Activated CD4-positive, alpha-beta T cell treated with anti-CD3 and anti-CD28 coated beads, Interleukin-2, Interleukin-4, amounts not matched to agents 100 ng/mL and 50 ng/mL, durations not matched to agents 16 hours and 8 hours (primary cell): ENCODE data around the gene RNF144B.

Experiments
- DNase-seq: peaks from one replicate; pipeline ENCODE4 v3.0.0-alpha.2; 2020; ENCODE audit warnings: low spot score

Gene RNF144B

DNA sequence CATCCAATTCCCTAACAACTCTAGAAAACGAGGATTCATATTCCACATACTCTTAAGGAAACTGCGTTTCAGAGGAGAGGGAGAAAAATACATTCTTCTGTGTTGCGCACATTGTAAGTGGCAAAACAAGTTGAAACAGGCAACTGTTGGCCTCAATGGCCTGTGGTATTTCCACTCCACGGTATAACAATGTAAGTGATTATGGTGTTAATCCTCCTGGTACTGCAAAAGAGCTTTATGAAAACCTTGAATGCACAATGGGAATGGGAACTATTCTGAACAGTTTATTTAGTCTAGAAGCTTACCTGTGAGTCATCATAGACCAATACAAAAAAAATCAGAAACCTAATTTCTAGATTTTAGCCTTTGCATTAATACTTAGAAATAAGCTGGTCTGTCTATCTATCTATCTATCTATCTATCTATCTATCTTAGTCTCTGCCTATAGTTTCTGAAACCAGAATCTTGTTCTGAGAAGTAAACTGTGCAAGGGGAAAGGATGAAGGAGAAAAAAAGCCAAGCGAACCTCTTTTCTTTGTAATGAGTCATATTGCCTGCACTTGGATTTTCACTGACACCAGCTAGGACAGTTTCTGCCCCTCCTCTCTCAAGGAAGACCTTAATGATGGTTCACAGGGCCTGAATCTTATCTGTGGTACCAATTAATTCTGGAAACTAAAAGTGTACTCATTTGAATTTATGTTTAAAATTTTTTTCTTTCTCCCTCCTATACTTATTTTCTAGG, 101.5 kb downstream of the RNF144B start:
- no peak for DNase-seq

DNA sequence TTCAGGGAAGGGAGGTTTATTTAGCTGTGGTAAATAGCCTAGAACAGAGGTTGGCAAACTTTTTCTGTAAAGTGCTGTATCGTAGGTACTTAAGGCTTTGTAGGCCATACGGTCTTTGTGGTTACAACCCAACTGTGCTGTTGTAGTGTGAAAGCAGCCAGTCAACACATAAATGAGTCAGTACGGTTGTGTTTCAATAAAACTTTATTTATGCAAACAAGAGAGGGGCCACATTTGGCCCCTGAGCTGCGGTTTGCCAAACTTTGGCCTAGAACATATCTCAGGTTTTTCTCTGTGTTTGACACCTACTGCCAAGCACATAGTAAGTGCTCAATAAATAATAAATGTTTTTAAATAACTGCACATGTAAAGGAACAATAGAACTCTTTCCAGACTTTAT, 102.2 kb downstream of the RNF144B start:
- DNase-seq, result no peak

DNA sequence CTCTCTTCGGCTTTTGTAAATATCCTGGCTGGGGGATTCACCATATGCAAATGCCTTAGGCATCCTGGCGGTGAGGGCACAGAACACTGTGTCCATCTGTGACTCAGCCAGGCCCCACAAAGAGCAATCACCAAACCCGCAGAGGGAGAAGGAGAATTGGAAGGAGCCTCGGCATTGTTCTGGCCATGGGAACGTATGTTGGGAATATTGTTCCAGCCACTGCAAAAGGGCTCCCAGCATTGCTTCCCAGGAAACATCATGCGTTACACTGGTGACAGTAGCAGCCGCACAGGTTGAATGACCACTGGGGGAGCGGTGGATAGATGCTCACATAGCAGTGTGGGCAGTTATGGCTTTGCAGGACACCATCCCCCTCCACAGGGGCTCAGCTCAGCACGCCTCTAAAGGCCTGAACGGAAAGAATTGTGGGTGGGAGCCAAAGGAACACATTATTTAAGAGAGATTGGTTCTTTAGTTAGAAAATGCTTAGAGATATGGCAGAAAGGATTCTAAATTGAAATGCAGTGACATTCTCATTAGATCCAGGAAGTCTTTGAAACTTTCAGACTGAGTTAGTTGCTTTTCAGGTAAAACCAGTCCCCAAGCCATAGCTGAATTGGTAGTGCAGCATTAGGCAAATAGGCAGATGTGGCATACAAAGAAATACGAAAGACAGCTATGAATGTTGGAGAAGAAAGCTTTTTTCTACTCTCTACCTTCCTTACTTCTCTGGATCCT, 104.3 kb downstream of the RNF144B start:
- no peak for DNase-seq

DNA sequence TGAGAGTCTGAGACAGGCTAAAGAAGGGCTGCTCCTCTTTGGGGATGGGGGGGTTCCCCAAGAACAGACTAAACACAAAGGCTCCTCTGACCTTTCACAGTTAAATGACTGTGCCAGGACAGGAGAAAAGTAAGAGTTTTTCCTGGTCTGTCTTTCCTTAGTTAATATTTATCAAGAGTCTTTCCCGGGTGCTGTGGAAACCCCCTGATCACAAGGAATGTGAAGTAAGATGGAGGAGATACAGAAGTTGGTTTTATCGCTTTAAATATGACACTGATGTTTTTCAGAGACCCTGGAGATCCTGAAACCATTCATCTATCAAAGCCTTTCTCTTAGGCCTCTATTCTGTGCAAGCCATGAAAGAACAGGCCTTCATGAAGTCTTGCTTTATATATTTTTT, 105.8 kb downstream of the RNF144B start:
- no peak for DNase-seq

DNA sequence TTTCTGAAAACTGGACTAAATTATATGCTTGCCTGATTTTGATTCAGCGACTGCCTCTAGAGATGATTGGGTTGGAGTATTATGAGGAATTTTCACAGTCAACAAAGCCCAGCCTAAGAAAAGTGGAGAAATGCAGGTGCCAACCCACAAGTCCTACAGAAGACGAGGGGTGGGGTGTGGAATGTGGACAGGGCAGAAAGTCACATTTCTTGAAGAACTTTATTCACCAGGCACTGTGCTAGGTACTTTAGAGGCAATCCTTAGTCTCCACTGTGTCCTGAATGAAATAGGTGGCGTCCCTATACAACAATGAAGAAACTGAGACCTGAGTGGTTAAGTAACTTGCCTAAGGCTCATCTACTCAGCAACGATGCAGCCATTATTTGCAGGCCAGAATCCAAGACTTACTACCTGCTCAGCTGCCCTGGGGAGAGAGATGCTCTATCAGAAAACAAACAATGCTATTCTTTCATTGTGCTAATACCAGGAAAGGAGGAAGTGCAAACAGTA, 106.3 kb downstream of the RNF144B start:
- DNase-seq, result no peak

DNA sequence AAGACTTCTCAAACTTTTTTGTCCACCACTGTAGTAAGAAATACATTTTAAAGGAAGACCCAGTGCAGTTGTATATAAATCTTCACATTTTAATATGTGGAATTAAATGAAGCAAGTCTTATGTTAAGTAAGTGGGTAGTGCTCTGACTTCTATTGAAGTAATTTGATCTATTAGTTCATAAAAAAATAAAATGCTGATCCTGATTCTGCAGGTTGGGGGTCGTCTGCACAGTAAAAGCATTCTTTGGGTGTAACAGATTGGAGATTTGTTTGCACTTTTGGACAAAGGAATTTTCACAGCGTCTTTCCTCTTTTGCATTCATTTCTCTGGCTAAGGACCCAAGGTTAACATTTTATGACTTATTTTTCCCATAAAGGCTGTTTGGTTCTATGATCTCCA, 106.8 kb downstream of the RNF144B start:
- DNase-seq, result no peak

DNA sequence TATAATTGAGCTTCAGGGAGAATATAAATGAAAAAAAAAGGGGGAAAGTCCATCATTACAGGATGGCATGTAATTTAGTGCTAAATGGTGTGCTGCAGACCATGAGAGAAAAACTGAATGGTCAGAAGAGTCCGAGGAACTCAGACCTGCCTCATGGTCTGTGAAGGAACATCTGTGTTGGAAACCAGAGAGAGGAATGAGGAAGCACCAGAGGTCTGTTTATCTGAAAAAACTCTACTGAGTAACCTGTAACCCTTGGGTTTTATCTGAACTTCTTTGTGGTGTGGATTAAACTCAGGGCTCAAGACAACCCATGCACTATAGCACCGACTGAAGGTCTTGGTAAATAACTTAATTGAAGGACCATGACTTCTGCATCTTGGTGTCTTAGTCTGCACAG, 108.1 kb downstream of the RNF144B start:
- no peak for DNase-seq

DNA sequence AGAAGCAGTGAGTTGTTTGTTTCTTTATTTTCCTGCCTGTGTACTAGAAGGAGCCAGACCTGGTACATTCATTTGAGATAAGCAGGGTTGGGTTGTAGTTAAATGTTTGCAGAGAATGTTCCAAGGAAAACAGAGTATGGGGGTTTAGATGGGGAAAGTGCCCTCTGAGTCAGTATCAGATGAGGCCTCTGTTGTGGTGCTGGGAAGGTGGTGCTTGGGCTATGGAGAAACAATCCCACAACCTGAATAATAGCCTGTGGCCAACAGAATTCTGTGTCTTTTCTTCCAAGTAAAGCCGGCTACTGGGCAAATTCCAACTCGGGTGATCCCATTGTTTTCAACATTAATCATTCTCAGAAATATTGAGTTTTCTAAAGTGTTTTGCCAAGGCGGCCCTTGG, 109.3 kb downstream of the RNF144B start:
- no peak for DNase-seq

DNA sequence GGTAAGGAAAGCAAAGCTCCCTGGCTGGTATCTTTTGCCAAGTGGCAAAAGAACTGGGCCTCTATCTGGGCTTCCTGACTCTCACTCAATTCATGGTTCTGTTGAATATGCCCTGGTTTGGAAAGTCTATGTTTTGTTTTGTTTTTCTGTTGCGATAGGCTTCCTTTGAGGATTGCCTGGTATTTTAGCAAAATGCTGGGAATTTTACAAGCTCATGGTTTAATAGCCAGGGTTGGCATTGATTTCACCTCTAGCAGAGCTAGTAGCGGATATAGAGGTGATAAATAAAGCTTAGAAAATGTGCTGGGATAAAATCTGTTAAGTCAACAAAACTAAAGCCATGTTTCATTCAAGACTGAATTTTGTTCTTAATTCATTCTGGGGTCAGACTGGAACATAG, 109.9 kb downstream of the RNF144B start:
- no peak for DNase-seq

DNA sequence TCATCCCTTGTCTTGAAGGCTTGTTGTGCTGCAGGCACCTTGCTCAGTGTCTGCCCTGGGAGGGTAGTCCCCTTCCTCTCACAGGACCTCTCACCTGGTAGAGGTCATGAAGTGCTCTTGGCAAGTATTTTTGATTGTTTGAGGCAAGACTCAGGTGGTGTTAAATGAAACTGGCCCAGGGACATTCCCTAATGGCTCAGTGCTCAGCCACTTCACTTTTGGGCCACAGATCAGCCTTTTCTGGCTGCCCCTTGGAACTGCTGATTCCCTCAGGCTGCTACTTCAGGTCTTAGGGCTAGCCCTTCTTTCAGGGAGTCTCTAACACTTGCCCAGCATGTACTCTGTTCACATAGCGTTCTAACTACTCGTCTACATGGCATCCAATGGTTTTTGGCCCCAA, 111.3 kb downstream of the RNF144B start:
- DNase-seq, result no peak

DNA sequence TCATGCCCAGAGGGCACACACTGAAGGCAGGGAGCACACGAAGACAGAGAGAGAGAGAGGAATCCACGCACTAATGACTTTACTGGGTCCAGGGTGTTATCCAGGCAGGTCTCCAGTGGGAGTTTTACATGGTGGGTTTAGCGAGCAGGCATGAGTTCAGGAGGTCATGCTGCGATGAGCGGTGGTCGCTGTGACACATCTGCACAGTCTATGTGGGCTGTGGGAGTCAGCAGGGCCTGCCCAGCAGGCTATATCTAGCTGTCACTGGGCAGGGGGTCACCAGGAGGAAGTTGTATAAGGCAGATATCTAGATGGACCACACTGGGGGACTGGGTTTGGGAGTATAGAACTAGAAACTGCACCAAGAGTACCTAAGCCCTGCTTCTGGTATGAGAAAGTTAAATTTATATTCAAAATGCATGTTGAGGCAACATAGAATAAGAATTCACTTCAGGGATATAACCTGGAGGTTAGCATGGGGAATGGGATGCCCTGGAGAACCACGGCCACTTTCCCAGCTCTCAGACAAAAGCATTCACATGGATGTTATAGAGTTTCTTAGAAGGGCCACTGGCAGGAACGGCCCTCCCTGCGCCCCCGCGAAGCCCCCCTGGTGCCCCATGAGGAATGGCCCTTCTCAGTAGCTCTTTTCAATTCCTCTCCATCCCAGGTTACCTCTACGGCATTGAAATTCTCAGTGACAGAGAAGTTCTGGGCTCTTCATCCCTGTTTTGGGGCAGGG, 113.9 kb downstream of the RNF144B start:
- no peak for DNase-seq

DNA sequence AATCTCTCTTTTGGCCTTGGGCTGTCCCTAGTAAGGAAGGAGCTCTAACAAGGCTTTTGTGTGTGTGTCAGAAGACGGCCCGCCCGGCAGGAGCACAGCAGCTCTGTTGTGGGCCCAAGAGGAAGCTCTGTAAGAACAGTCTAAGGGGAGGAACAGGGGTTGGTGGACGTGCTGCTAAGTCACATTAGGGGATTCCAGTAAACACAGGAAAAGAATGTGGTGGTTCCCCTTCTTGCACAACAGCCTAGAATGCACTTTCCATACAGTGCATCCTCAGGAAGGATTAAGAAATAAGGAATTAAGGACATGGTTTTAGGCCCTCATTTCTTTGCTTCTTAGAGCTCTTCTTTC, 114.5 kb downstream of the RNF144B start:
- no peak for DNase-seq

DNA sequence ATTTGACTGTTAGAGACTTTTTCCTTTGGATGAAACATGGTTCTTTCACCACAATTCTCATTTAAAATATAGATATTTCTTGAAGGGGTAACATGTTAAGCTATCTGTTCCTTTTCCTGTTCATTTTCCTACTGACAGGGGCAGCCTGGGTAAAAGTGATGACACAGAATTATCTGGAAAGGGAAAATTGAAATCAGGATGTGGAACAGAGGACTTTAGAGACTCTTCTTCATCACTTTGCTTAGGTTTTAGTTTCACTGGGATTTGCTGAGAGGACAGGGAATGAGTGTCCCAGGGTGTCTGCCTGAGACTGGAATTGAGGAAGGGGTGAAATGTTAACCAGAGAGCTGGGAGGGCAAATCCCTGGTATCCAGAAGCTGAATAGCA, 116.0 kb downstream of the RNF144B start:
- DNase-seq, result no peak

DNA sequence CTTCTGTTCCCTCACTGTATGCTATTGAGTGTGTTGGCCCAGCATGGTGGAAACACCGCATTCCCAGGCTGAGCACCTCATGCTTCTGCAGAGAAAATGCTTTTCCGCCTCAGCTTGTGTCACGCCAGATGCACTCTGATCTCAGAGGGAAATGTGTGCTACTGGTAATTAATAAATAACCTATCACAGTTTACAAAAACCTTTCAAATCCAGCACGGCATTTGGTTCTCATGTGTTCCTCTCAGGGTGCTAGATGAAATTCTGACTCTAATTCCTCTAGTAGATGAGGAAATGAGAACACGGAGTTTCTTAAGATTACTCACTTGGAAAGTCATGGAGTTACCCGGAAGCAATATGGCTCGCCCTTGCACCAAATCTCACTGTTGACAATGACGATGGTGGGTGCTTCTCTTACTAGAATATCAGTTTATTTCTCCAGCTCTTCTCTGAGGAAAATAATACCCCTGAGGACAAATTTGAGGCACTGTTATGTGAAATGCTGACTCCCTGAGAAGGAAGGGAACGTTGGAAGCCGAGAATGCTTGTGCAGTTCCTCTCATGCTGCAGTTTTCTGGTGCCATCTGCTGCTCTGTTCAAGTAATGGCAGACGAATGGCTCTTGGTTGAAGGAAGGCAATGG, 116.6 kb downstream of the RNF144B start:
- DNase-seq, result peak; percentile 39

DNA sequence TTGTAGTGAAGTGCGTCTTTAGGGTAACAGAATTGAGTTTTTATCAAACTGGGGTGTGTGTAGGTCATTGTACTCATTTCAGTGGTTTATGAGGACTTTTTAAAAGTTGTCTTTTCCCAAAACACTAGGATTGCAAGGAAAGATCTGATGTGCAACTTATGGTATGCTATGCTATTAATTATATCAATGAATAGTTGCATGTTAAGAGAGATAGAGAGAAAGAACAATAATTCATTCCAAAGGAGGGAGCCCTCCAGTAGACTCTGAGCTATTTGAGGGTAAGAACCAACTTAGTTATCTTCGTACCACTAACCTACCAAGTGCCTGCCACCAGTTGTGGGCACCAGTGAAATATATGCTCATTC, 117.1 kb downstream of the RNF144B start:
- DNase-seq, result no peak

DNA sequence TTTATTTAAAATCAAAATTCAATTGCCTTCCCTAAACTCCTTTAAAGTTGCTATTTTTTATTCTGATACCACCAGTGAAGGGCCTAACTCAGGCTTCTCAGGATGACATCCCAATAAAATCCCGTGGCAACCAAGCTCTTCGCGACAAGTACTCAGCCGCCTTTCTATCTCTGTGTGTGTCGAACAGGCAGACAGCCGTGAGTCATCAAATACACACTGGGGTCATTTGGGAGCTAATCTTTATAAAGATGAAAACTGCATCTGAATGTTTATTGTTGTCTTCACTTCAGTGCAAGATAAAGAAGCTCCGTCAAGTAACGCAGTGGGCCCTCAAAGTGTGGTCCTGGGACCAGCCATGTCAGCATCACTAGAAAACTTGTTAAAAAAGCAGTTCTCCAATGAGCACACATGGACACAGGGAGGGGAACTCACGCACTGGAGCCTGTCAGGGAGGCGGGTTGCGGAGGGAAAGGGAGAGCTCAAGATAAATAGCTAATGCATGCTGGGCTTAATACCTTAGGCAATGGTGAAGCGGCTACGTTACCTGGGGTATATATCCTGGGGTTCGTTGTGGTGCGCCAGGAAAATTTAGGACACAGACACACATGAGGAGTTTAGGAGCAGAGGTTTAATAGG, 119.3 kb downstream of the RNF144B start:
- no peak for DNase-seq

DNA sequence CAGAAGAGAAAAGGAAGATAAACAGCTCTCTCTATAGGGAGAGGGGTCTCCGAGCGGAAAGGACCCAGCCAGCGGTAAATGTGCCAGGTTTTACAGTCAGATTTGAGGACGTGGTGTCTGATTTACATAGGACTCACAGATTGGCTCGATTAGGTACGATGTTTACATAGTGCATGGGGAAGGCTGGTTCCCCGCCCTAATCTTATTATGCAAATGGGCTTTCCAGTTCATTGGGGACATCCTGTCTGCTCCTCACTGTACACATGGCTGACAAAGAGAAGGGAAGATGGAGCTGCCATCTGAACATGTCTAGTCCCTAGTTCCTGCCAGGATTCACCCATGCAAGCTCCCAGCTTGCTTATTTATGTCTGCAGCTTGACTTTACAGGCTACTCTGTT, 119.9 kb downstream of the RNF144B start:
- DNase-seq, result no peak

DNA sequence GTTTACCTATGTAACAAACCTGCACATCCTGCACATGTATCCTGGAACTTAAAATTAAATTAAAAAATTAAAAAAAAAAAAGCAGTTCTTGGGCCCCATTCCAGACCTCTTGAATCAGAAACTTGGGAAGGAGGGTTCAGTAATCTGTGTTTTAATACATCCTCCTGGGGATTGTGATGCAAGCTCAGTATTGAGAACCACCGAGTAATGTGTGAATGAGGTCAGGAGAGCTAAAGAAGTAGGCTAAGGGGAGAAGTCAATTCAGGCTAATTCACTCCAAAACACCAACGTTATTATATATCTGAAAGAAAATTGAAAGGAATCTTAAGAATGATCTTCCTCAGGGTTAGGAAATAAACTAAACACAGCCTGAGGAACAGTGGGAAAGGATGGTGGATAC, 120.4 kb downstream of the RNF144B start:
- DNase-seq, result no peak

DNA sequence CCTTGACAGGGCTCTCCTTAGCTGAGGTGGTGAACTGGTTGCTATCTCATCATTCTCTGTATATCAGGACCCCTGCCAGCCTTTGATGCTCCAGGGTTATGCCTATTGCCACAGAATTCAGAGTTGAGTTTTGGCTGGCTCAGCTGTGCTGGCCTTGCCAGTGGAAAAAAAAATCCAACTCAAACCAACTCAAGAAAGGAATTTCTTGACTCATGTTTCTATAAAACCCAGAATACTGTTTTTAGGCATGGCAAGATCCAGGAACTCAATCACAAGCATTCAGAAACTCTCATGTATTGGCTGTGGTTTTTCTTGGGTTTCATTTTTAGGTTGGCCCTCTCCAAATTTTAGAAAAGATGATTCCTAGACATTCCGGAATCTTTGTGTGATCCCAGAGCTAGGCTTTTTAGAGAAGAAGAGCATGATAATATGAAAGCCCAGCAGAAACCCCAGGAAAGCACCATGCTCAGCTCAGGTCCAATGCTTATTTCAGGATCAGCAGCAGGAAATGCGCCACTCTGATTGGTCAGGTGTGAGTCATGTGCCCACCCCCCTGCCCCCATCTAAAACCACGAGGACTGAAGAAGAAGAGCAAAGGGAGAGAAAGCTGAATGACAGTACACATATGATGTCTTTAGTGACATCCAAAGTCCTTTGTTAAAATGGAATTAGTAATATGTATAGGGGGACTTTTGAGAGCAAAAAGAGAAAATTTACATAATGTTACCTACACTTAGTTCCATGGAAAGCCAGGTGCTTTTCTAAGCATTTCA, 122.9 kb downstream of the RNF144B start:
- peak; percentile 17 for DNase-seq

DNA sequence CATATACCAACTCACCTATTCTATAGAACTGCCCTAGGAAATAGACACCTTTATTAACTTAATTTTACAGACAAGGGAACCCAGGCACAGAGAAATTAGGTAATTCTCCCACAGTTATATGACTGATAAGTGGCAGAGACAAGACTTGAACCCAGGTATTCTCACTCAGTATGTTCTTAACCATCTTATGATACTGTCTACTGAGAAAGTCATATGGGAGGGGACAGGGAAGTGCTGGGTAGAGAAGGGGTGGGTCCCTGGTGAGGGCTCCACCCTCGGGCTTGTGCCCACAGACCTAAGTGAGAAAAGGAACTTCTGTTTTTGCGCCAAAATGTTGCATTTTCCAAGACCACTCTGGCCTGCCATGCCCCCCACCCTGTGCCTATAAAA, 123.5 kb downstream of the RNF144B start:
- no peak for DNase-seq

DNA sequence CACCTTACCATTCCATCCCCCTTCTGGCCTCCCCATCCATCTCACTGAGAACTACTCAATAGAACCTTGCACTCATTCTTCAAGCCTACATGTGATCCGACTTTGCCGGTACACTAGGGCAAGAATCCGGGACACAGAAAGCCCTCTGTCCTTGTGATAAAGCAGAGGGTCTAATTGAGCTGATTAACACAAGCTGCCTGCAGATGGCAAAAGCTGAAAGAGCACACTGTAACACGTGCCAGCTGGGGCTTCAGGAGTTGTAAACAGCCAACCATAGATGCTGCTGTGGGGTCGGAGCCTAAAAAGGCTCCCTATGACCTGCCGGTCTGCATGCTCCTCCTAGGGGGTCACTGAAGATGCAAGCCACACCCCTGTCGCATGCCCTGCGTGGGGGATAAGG, 124.1 kb downstream of the RNF144B start:
- DNase-seq, result no peak
